ENCODE measurements around the gene AP3M1. TPM values are rescaled to one million over a fixed set of nuclear protein-coding genes. Genes with fewer than 3 reads are reported as not detected.

AP3M1 gene
- total RNA-seq, 1 experiment from 2014 or later, result 37.4 TPM

GRCh38 chr10:74081192-74081803, 69.3 kb downstream of the AP3M1 start:
- Histone ChIP-seq H2AK5ac (ENCODE audit: insufficient read length, low read length) (no peak overlapping the region), H2BK20ac (ENCODE audit: low read depth, low read length, poor library complexity, severe bottlenecking) (no peak overlapping the region), H2AFZ (ENCODE audit: low read length) (no peak overlapping the region), H2BK5ac (ENCODE audit: insufficient read length, low read length) (no peak overlapping the region), H3K9ac (ENCODE audit: extremely low read depth, insufficient read length, low read length) (no peak overlapping the region), H2BK15ac (ENCODE audit: low read depth, low read length) (no peak overlapping the region), H3K9me3 (ENCODE audit: control insufficient read depth, low read depth, low read length) (no peaks in the 10 kb centered on the region), H3K27me3 (ENCODE audit: insufficient read depth, low read length) (no peaks in the 10 kb centered on the region), H3K56ac (ENCODE audit: insufficient read length, low read depth, low read length) (no peak overlapping the region), H4K5ac (ENCODE audit: insufficient read length, low read depth, low read length) (no peak overlapping the region), H3K79me2 (ENCODE audit: insufficient read depth, low read length) (no peaks in the 10 kb centered on the region; the same call in 1 of the 2 replicates), H2BK120ac (ENCODE audit: low read depth, low read length, poor library complexity, severe bottlenecking) (no peak overlapping the region), H3K79me1 (ENCODE audit: insufficient read depth, low read depth, low read length, poor library complexity, severe bottlenecking) (no peaks in the 10 kb centered on the region), H3K23me2 (ENCODE audit: insufficient read length, low read depth, low read length, poor library complexity, severe bottlenecking) (no peaks in the 10 kb centered on the region), H3K4me1 (ENCODE audit: insufficient read depth, low read length) (peaks cover 9% of the 10 kb centered on the region), H3K4ac (ENCODE audit: low read depth, low read length) (no peak overlapping the region), H4K91ac (ENCODE audit: insufficient read length, low read depth, low read length) (no peak overlapping the region), H3T11ph (ENCODE audit: low read length) (no peak overlapping the region), H3K14ac (ENCODE audit: insufficient read depth, low read length) (no peak overlapping the region), H3K18ac (ENCODE audit: insufficient read length, low read depth, low read length) (no peak overlapping the region), H3K27ac (ENCODE audit: insufficient read length, low read depth, low read length) (no peak overlapping the region), H3K4me2 (ENCODE audit: insufficient read depth, insufficient read length, low read length) (no peak overlapping the region), H4K20me1 (ENCODE audit: control insufficient read depth, insufficient read depth, insufficient read length) (no peaks in the 10 kb centered on the region), H3K23ac (ENCODE audit: insufficient read length, low read depth, low read length) (no peak overlapping the region), H2BK12ac (ENCODE audit: insufficient read length, low read depth, low read length) (no peak overlapping the region), H4K8ac (replicated peaks; ENCODE audit: insufficient read length, low read depth, low read length) (no peak overlapping the region)
- DNase-seq, result peak; percentile 50
- Mint-ChIP-seq H3K4me3 (no peak overlapping the region), H3K27ac (peak overlapping the region; percentile 1 to 78 (median 68); a peak in 4 of 7 replicates), H3K27me3 (ENCODE audit: low read depth) (no peaks in the 10 kb centered on the region), H3K4me1 (peaks cover 44 to 47% of the 10 kb centered on the region in 2 experiments), H3K9me3 (no peaks in the 10 kb centered on the region), H3K36me3 (ENCODE audit: insufficient read depth in 1 of 3, low read depth in 3 of 3) (peaks cover 29 to 62% (median 37%) of the 10 kb centered on the region in 3 experiments; a peak in 6 of 7 replicates)
- no CpG with 5 or more reads among the region's 4 CpGs for WGBS (ENCODE audit: extremely low coverage, insufficient read length, low lambda C conversion rate)
- peak; percentile 75 for TF ChIP-seq CTCF (conservative IDR thresholded peaks at IDR 0.05)

All from H9 (cell line).